Astrocyte of the spinal cord (primary cell): ENCODE results near the gene RAD23B.

ENCODE experiments used
- DNase-seq: peaks from one replicate; pipeline ENCODE4 v3.0.0; 2011; ENCODE audit warnings: low read depth, low spot score
- H3K4me3 ChIP-seq: 2 replicates; pipeline ENCODE4 v1.5.1; 2011; ENCODE audit warnings: low read depth, mild to moderate bottlenecking, low read length, moderate library complexity
- in situ Hi-C: cut with HindIII; loops from 2 replicates; pipeline ENCODE4 v1.10.0; 2017; ENCODE audit warnings: low sequenced_read_pairs
- TF ChIP-seq, protein P1 (sequence below): IDR thresholded peaks from 2 replicates; pipeline ENCODE4 v1.5.1; 2012; ENCODE audit warnings: low read depth, mild to moderate bottlenecking, low read length, inconsistent platforms

The RAD23B gene

GRCh38 chr9:107330420-107330819 is 47.3 kb downstream of the RAD23B start:
- DNase-seq, result no peak
- TF ChIP-seq, protein P1, sequence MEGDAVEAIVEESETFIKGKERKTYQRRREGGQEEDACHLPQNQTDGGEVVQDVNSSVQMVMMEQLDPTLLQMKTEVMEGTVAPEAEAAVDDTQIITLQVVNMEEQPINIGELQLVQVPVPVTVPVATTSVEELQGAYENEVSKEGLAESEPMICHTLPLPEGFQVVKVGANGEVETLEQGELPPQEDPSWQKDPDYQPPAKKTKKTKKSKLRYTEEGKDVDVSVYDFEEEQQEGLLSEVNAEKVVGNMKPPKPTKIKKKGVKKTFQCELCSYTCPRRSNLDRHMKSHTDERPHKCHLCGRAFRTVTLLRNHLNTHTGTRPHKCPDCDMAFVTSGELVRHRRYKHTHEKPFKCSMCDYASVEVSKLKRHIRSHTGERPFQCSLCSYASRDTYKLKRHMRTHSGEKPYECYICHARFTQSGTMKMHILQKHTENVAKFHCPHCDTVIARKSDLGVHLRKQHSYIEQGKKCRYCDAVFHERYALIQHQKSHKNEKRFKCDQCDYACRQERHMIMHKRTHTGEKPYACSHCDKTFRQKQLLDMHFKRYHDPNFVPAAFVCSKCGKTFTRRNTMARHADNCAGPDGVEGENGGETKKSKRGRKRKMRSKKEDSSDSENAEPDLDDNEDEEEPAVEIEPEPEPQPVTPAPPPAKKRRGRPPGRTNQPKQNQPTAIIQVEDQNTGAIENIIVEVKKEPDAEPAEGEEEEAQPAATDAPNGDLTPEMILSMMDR, result no peak
- in situ Hi-C loops, result no loop called here
- H3K4me3 ChIP-seq, result no peak overlapping the region

- in situ Hi-C loops, result no loop called here
- TF ChIP-seq, protein P1, result no peak
- DNase-seq, result no peak
- no peak overlapping the region for H3K4me3 ChIP-seq
These were observed 49.8 kb downstream of the RAD23B start for GRCh38 chr9:107332883-107333282.

- TF ChIP-seq, protein P1, result no peak
- in situ Hi-C loops, result no loop called here
- no peak overlapping the region for H3K4me3 ChIP-seq
- no peak for DNase-seq
These were observed 50.3 kb downstream of the RAD23B start for GRCh38 chr9:107333363-107333762.

GRCh38 chr9:107334103-107334776 is 51.2 kb downstream of the RAD23B start:
- no peak for DNase-seq
- in situ Hi-C loops, result no loop called here
- TF ChIP-seq, protein P1, result no peak
- no peak overlapping the region for H3K4me3 ChIP-seq

GRCh38 chr9:107335331-107335730 is 52.3 kb downstream of the RAD23B start:
- H3K4me3 ChIP-seq, result no peak overlapping the region
- TF ChIP-seq, protein P1, result no peak
- DNase-seq, result no peak
- in situ Hi-C loops, result no loop called here

DNA sequence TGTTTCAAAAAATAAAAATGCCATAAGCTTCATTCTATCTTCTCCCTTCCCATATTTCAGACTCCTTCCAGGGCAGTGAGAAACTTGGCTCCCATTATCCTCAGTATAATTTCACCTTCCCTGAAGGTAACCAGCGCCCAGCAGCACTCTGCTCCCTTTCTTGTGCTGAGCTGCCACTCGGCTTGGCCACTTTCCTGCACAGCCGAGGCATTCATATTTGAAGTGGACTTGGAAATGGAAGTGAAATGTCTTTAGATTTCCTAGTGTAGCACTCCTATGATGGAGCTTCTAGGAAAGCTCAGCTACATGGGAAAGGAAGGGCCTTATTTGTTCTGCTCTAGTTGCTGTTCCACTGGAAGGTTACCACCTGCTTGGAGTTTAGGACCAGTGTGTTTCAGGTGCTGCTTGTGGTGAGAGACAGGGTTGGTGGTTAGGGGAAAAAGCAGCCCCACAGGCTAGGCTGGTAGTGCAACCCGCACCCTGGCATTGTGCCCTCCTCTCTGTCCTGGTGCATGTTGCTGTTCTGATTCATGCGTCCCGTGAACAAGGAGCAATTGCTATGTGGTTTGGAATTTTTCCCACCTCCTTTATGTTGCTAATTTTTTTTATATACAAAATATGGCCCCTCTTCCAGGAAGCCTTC is 53.8 kb downstream of the RAD23B start:
- DNase-seq, result peak; percentile 73
- TF ChIP-seq, protein P1, result no peak
- in situ Hi-C loops, result no loop called here
- no peak overlapping the region for H3K4me3 ChIP-seq
